Pons (tissue), 1 donor: Measurements from ENCODE around the gene ARL10.

ENCODE experiments used
- DNase-seq: peaks from one replicate; pipeline ENCODE4 v3.0.0-alpha.2; 2016; ENCODE audit warnings: low spot score

ARL10 gene

GRCh38 chr5:176410486-176411180 lies 45.3 kb downstream of the ARL10 start:
- DNase-seq, result no peak

- DNase-seq, result no peak
Observed at GRCh38 chr5:176412517-176413254, 47.4 kb downstream of the ARL10 start.

- DNase-seq, result no peak
Observed at GRCh38 chr5:176413255-176413565, 47.9 kb downstream of the ARL10 start.

- no peak for DNase-seq
Observed at GRCh38 chr5:176413709-176414191, 48.5 kb downstream of the ARL10 start.

GRCh38 chr5:176414704-176415103 lies 49.4 kb downstream of the ARL10 start:
- no peak for DNase-seq

GRCh38 chr5:176415240-176415951 lies 50.1 kb downstream of the ARL10 start:
- no peak for DNase-seq

GRCh38 chr5:176415952-176416924 lies 51.0 kb downstream of the ARL10 start, which contains the start of gene CLTB:
Gene CLTB, minus strand, starts transcription at chr5:176416539. Its CDS starts 176 bp downstream, at chr5:176416363.
- peak; percentile 79 for DNase-seq

- no peak for DNase-seq
Observed at GRCh38 chr5:176416965-176417364, 51.7 kb downstream of the ARL10 start.

- DNase-seq, result no peak
Observed at GRCh38 chr5:176418251-176418650, 53.0 kb downstream of the ARL10 start.

- DNase-seq, result no peak
Observed at GRCh38 chr5:176420086-176420485, 54.8 kb downstream of the ARL10 start.

- DNase-seq, result no peak
Observed at GRCh38 chr5:176420972-176421544, 55.8 kb downstream of the ARL10 start.

GRCh38 chr5:176424181-176424580 lies 58.9 kb downstream of the ARL10 start:
- no peak for DNase-seq

GRCh38 chr5:176425138-176425537 lies 59.9 kb downstream of the ARL10 start:
- DNase-seq, result no peak

- DNase-seq, result no peak
Observed at GRCh38 chr5:176425791-176426190, 60.5 kb downstream of the ARL10 start.

- no peak for DNase-seq
Observed at GRCh38 chr5:176426876-176427275, 61.6 kb downstream of the ARL10 start.

- no peak for DNase-seq
Observed at GRCh38 chr5:176427971-176428370, 62.7 kb downstream of the ARL10 start.

- DNase-seq, result no peak
Observed at GRCh38 chr5:176429972-176430371, 64.7 kb downstream of the ARL10 start.
